HG03175 (cell line): Measurements from ENCODE around the gene NFKB1.

Source experiments
- ATAC-seq: cut with Tn5 transposase; IDR thresholded peaks from one replicate; pipeline ENCODE4 v1.9.1; 2021; ENCODE audit warnings: mild to moderate bottlenecking, moderate library complexity; ENCODE audit not compliant: unreplicated experiment

The NFKB1 gene

DNA sequence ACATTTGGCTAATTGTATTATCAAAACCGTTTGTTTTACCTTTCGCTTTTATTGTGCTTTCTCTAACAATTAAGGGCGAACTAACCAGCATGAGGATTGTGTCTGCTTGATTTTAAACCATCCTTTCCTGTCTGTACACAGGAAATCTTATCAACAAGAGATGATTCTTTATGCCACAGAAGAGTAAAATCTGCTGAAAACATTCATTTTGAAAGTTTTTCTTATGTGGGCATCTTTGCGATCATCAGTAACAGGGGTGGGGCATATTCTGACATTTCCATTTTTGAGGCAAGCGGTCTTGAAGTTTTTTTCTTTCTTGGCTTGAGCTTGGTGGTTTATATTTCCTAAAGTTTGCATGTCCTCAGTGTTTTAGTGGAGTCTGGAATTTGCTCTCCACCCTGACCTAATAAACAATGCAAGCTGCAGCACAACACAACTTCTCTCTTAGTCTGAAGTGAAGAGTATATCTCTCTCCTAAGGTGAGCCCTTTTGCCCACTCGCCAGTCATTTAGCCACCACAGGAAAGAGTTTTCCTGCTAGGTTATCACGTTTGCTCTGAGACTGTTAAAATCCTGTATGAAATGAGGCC is 26.6 kb downstream of the NFKB1 start:
- no peak for ATAC-seq

DNA sequence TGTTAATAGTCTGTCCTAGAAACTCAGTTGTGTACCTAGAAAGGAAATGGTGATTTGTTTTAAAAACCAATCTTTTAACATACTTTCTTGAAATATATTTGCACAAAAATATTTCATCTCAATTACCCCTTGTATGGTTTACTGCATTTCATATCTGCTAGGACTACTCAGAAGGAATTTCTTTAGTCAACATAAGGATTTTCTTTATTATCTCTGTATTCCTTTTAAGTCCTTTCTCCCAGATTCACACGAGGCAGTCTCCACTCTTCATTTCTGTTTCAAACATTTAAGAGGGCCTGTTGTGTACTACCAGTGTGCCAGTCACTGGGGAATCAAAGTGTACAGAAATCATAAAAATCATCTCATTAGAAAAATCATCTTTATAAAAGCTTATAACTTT is 28.8 kb downstream of the NFKB1 start:
- ATAC-seq, result no peak

DNA sequence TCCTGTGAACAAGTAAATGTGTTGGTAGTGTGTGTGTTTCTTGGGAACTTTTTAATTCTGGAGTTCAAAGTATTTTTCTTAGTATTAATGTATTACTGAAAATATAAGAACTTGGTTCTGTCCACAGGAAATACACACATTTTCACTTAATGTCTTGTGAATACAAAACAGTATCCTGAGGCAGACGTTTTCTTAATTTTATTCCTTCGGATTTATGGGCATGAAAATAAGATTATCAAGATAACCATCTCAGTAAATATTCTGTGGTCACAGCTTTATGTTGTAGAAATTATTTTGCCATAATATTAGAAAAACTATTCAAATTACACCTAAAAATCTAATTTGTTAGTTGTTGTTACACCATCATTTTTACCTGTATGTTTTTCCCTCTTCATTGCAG is 29.8 kb downstream of the NFKB1 start:
- ATAC-seq, result no peak

DNA sequence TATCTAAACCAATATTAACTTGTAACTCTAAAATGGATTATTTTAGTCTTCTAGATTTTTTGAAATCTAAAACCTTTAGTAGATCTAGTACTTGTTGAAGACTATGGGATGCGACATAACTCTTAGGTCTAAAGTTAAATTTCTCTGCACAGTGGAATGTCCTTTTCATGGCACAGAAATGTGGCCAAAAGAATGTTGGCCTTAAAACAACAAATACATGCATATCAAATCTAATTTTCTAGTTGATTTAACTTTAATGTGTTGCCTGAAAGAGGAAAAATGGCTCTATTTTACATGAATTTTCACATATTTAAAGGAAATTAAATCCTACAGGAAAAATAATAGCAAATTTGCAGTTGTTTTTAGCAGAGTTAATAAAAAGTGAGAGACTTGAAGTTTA is 30.3 kb downstream of the NFKB1 start:
- ATAC-seq, result no peak

GRCh38 chr4:102533348-102533747 is 32.2 kb downstream of the NFKB1 start:
- ATAC-seq, result no peak

GRCh38 chr4:102533904-102534303 is 32.7 kb downstream of the NFKB1 start:
- ATAC-seq, result no peak

GRCh38 chr4:102534845-102535244 is 33.7 kb downstream of the NFKB1 start:
- no peak for ATAC-seq

DNA sequence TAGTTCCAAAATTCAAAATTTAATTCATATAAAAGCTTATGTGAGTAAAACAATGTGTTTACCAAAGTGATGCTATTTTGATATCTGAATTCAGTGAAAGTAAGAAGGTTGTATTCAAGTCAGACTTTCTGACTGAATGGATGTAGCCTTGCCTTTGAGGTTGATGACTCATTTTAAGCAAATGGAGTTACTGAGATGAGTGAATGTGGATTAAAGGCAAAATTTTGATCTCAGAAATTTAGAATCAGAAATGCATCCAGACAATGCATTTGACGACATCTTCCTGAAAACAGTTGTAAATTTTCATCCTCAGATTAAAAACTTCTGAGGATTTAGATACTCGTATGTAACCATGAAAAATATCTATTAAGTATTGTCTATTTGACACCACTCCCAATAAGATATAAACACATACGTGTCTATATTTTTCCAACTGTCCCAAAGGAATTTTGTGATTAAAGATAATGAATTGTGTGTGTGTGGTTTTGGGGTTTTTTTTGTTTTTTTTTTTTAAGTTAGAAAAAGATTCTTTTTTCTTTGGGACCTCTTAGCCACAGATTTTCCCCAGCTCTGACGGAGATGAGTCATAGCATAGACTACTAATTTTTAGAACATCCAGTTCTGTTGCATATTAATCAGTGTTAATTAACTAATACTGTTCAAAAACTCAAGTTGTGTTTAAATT is 34.4 kb downstream of the NFKB1 start:
- peak; percentile 90 for ATAC-seq

DNA sequence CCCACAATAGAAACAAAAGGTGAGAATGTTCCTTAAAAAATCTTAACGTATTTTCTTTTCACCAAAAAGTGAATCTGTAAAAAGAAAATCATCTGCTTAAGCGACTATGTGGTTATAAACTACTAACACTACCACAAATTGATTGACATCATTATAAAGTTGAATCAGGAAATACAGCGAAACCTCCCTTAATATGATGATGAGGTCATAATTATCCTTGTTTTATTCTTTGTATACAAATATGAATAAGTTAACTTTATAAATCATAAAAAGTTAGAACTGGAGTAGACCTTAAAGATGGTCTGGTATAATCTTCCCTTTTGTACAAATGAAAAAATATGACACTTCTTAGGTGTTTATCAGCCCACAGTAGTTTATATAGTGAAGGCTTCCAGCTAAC is 35.6 kb downstream of the NFKB1 start:
- no peak for ATAC-seq

GRCh38 chr4:102537269-102537668 is 36.1 kb downstream of the NFKB1 start:
- no peak for ATAC-seq

DNA sequence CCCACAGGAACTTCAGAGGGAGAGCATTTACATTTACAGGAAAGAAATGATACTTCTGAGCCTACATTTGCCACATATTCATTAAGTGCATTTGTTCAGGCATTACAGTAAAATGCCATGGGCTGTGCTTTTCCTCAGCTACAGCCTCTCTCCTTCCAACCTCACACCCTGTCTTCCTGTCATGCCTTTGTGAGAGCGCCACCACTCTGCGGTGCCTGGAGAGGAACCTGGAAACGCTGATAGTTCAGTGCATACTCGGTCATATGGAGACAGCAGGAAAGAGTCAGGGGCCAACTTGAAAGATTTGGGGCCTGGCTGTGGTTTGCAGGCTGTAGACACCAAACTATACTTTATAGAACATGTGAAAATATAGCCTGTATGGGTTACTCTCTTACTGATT is 40.5 kb downstream of the NFKB1 start:
- ATAC-seq, result no peak

DNA sequence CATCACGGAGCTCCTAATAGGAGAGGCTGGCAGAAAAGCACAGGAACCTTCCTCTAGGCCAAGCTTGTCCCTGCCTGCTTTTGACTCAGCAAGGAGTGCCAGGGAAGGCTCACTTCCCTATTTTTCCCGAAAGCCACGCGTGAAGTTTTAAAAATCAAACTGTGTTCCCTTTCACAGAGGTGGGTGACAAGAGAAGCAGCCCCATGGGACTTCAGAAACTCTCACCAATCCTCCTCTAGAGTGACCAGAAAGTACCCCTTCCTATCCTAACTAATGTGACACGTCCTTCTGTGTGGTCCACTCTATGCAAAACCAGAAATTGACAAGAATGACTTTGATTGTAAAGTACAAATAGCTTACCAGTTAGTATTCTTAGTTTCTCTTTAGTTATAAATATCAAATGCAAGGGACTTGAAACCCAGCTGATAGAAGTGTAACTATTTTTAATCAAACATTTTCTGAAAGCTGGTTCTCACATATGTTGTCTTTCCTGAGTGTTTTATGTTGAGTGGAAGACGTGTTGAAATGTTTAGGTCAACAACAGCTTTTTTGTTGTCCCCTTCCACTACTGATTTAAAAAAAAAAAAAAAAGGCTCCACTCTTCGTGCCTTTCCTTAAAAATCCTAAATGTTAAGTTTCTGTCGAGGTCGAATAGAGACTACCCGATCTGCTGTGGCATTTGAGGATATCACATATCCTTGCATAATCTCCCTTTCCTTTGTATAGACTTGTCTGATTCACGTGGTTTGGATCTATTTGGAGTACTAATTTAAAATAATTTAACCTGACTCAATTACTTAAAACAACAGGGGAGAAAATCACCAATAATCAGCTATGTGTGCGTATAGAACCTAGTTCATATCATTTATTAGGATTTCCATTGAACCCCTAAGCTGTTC is 42.1 kb downstream of the NFKB1 start:
- ATAC-seq, result peak; percentile 95

DNA sequence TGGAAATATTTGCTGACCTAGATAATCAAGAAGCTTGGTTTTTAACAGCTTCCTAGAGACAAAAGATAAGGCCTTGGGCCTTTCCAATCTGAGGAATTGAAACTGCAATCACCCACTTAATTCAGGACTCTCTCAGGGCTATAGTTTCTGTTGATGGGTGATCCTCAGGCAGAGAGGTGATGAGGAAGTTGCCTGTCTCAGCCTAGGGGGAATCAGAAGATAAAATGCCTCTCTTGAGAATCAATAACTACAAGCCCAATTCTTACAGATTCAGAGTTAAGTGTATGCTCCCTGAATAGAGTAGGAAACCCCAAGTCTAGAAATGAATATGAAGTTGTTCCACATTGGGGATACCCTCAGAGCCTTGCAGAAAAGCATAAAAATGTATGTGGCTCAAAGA is 45.5 kb downstream of the NFKB1 start:
- peak; percentile 30 for ATAC-seq

- ATAC-seq, result no peak
Observed at GRCh38 chr4:102547973-102548372, 46.8 kb downstream of the NFKB1 start.

DNA sequence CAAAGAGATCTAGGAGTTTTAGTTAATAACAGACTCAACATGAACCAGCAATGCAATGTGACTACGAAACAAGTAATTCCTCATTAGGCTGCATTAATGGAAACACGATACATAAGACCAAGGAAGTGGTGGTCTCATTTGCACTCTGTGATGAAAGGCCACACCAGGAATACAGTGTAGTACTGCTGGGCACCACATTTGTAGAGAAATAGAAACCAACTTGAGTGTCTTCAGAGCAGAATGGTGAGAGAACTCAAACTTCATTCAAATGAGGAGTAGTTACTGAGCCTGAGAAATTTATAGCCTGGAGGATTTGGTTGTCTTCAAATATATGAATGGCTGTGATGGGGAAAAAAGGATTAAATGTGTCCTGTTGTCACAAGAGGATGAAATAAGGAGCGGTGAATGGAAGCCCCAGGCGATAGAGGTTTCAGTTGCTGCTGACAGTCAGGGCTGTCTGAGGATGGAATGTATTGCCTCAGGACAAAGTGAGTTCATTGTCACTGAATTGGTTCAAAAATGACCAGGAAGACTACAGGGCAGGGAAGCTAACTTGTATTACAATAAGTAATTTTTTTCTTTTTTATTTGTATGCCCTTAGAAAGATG is 50.9 kb downstream of the NFKB1 start:
- no peak for ATAC-seq

GRCh38 chr4:102552781-102553180 is 51.6 kb downstream of the NFKB1 start:
- ATAC-seq, result no peak

DNA sequence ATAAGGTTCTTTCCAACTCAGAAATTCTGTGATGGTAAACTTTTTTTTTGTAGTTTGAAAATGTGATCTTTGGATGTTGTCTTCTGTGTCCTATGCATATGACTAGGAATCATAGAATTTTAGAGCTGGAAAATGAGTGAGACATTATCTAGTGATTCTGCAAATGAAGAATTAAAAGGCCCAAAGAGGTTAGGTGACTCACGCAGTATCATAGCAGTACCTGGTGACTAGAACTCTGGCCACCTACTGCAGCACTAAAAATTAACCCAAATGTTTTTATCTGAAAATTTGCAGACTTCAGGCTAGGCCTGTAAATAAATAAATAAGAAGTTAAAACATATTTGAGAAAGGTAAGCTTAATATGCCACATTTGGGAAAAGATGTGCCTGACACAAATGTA is 52.8 kb downstream of the NFKB1 start:
- no peak for ATAC-seq

- ATAC-seq, result no peak
Observed at GRCh38 chr4:102554482-102554881, 53.3 kb downstream of the NFKB1 start.

GRCh38 chr4:102554992-102555391 is 53.8 kb downstream of the NFKB1 start:
- no peak for ATAC-seq

DNA sequence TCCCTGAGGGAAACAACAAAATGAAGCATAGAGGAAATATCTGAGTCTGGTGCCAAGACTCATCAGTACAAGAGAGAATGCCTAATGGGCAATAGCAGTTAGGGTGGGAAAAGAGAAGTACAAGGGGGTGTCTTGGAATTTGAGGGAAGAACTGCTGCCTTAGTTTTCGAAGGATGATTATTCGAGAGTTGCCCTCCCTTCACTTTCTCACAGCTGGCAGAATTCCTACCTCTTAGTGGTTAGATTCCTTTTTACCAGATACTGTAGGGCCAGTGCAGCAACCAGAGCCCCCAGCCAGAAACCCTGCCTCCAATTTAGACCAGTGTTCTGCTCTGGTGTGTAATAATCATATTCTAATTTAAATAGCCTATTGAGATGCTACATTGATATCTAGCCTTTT is 56.5 kb downstream of the NFKB1 start:
- ATAC-seq, result no peak

- no peak for ATAC-seq
Observed at GRCh38 chr4:102560115-102560514, 59.0 kb downstream of the NFKB1 start.
